Spleen (tissue), 7 donors: Measurements from ENCODE around the gene HS6ST2.

ENCODE experiments used
- POLR2A ChIP-seq, 3 donors: fragments of 450-650 bp; IDR thresholded peaks; one replicate each; pipeline ENCODE4 v1.5.1; 2017; ENCODE audit warnings: antibody characterized with exemption in 3 of 3, mild to moderate bottlenecking in 1 of 3
- POLR2AphosphoS5 ChIP-seq, 3 donors: sonication (generic); formaldehyde crosslinking; IDR thresholded peaks; one replicate each; pipeline ENCODE4 v1.5.1; 2017; ENCODE audit warnings: antibody characterized with exemption in 3 of 3
- TF ChIP-seq, protein P1 (sequence below), 11 experiments: fragments of 200-600 bp in 7 of 11; fragments of 450-650 bp in 4 of 11; sonication (generic) in 4 of 11; IDR thresholded peaks in 8 of 11; conservative IDR thresholded peaks in 3 of 11; 1 replicate in 7 of 11; 2 replicates in 4 of 11; pipeline versions ENCODE4 v1.4.0 to v1.8.0; 2016 to 2021; ENCODE audit warnings: antibody characterized with exemption in 11 of 11, inconsistent platforms in 4 of 11, mild to moderate bottlenecking in 1 of 11
- donor health status: DM: no; HTN: no; CAD: no; lungs with moderate emphysema.
- donor health status: DM: no; HTN: no; CAD: no.
- donor health status: DM: no; HTN: no; CAD: no.

DNA sequence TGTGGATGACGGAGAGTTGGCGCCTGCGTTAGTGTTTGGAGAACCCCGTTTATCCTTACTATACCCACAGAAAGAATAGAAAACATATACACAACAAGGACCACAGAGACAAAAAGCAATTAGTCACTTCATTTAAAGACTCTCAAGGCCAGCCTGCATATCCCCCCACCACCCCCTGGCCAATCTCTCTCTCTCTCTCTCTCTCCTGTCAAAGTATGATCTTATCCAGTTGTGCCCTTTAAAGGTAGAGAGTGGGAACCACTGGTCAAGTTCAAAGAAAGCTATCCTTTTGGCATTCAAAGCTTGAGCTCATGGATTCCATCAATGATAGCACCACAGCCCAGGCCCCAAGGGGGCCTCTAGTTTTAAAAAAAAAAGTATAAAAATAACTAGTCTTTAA is 289.3 kb downstream of the HS6ST2 start:
- TF ChIP-seq POLR2AphosphoS5 (IDR thresholded peaks at IDR 0.05): no peak
- no peak for TF ChIP-seq POLR2A (IDR thresholded peaks at IDR 0.05)
- TF ChIP-seq, protein P1, sequence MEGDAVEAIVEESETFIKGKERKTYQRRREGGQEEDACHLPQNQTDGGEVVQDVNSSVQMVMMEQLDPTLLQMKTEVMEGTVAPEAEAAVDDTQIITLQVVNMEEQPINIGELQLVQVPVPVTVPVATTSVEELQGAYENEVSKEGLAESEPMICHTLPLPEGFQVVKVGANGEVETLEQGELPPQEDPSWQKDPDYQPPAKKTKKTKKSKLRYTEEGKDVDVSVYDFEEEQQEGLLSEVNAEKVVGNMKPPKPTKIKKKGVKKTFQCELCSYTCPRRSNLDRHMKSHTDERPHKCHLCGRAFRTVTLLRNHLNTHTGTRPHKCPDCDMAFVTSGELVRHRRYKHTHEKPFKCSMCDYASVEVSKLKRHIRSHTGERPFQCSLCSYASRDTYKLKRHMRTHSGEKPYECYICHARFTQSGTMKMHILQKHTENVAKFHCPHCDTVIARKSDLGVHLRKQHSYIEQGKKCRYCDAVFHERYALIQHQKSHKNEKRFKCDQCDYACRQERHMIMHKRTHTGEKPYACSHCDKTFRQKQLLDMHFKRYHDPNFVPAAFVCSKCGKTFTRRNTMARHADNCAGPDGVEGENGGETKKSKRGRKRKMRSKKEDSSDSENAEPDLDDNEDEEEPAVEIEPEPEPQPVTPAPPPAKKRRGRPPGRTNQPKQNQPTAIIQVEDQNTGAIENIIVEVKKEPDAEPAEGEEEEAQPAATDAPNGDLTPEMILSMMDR (IDR thresholded peaks at IDR 0.05 in 8 of 11, conservative IDR thresholded peaks at IDR 0.05 in 3 of 11): no peak
